Nephron (organoid): ENCODE data around the gene SMARCAD1.

Experiments used
- H3K27ac Mint-ChIP-seq, 3 experiments: 2 replicates each; pipeline ENCODE4 v1.8.0; 2020; ENCODE audit warnings: mixed read lengths in 3 of 3, mild to moderate bottlenecking in 2 of 3, moderate library complexity in 1 of 3
- H3K27me3 Mint-ChIP-seq: 2 replicates; pipeline ENCODE4 v1.8.0; 2021; ENCODE audit warnings: low read depth, mild to moderate bottlenecking, moderate library complexity, mixed read lengths
- H3K36me3 Mint-ChIP-seq: 2 replicates; pipeline ENCODE4 v1.8.0; 2020; ENCODE audit warnings: low read depth, mixed read lengths
- H3K4me1 Mint-ChIP-seq: 2 replicates; pipeline ENCODE4 v1.8.0; 2020; ENCODE audit warnings: mixed read lengths
- H3K4me3 Mint-ChIP-seq, 3 experiments: 2 replicates each; pipeline ENCODE4 v1.8.0; 2020; ENCODE audit warnings: mild to moderate bottlenecking in 3 of 3, mixed read lengths in 3 of 3, moderate library complexity in 2 of 3
- H3K9me3 Mint-ChIP-seq: 2 replicates; pipeline ENCODE4 v1.8.0; 2020; ENCODE audit warnings: mixed read lengths
- CTCF ChIP-seq, 3 experiments: fragments of 200-600 bp; sonication (generic); IDR thresholded peaks; one replicate each; pipeline ENCODE4 v1.5.0; 2021; ENCODE audit warnings: antibody characterized with exemption in 3 of 3; ENCODE audit not compliant: unreplicated experiment in 3 of 3

Gene SMARCAD1

DNA sequence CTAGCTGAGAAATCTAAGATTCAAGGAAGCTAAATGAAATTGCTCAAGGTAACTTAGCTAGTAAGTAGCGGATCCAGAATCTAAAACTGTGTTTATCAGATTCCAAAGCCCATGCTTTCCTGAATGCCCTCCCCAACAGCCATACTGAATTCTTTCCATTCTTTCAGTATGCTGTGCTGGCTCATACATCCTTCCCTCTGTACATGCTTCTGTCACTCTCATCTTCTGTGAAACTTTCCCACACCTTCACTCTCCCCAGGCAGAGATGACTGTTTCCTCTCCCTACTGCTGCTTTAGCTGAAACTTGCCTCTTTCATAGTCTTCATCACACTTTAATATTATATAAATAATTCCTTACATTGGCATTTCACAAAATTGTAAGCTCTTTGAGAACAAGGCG lies 39.3 kb upstream of the SMARCAD1 start:
- Mint-ChIP-seq H3K27ac (no peak overlapping the region), H3K4me1 (no peaks in the 10 kb centered on the region), H3K27me3 (no peaks in the 10 kb centered on the region), H3K9me3 (peaks cover 4% of the 10 kb centered on the region), H3K36me3 (no peaks in the 10 kb centered on the region), H3K4me3 (no peak overlapping the region)
- no peak for TF ChIP-seq CTCF (IDR thresholded peaks at IDR 0.05; ENCODE audit: unreplicated experiment in 3 of 3)

- H3K36me3 Mint-ChIP-seq: no peaks in the 10 kb centered on the region
- TF ChIP-seq CTCF (IDR thresholded peaks at IDR 0.05; ENCODE audit: unreplicated experiment in 3 of 3): no peak
- no peaks in the 10 kb centered on the region for H3K4me1 Mint-ChIP-seq
- H3K27ac Mint-ChIP-seq: no peak overlapping the region
- H3K27me3 Mint-ChIP-seq: no peaks in the 10 kb centered on the region
- peaks cover 4% of the 10 kb centered on the region for H3K9me3 Mint-ChIP-seq
- no peak overlapping the region for H3K4me3 Mint-ChIP-seq
Measured at GRCh38 chr4:94169803-94170372, 37.8 kb upstream of the SMARCAD1 start.

DNA sequence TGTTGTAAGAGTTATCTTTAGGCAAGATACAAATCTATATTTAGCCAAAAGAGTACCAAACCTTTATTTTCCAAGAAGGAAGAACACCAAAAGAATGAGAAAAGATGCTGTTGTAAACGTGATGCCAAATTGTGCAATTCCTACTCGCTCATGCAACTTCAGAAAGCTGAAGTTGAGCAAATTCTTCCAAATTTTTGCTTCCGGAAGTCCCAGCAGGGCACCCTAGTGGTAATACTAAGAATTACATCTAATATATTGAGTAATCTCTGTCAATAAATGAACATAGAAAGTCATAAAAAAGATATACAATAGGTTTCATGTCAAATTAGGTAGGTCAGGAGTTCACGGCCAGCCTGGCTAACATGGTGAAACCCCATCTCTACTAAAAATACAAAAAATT lies 36.0 kb upstream of the SMARCAD1 start:
- Mint-ChIP-seq H3K27ac (no peak overlapping the region), H3K4me3 (no peak overlapping the region), H3K4me1 (no peaks in the 10 kb centered on the region), H3K27me3 (no peaks in the 10 kb centered on the region), H3K9me3 (peaks cover 4% of the 10 kb centered on the region), H3K36me3 (no peaks in the 10 kb centered on the region)
- peak in 2 of 3 experiments; percentile 11 to 12 for TF ChIP-seq CTCF (IDR thresholded peaks at IDR 0.05; ENCODE audit: unreplicated experiment in 3 of 3)

DNA sequence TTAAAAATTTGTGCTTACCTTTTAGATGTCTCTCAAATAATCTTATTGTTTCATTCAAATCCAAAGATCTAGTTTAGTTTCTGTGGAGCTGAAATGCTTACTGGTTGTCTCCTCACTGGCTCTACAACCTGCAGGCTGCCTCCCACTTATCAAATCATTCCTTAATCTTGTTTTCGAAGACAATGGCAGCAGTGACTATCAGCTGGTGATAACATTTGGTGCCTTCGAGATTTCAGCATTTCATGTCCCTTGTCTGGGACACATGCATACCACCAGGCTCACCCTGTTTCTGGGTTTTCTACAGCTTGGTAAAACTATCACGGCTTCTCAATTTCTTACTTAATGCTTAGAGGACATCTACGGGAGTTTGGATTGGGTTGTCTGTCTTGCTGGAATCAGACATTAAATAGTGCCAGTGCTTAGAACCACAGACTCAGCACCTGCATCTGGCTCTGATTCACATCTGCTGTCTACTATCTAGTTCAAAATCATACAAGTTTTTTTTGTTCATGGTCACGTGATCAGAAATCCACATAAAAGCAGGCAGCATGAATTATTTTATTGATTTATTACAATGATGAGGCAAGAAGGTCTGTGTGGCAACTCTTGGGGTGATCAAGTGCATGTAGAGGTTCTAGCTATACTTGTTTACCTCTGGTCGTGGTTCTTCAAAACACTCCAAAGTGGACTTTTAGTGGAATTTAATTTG lies 32.0 kb upstream of the SMARCAD1 start:
- H3K27ac Mint-ChIP-seq: no peak overlapping the region
- no peaks in the 10 kb centered on the region for H3K4me1 Mint-ChIP-seq
- no peak overlapping the region for H3K4me3 Mint-ChIP-seq
- H3K27me3 Mint-ChIP-seq: no peaks in the 10 kb centered on the region
- no peak for TF ChIP-seq CTCF (IDR thresholded peaks at IDR 0.05; ENCODE audit: unreplicated experiment in 3 of 3)
- no peaks in the 10 kb centered on the region for H3K36me3 Mint-ChIP-seq
- H3K9me3 Mint-ChIP-seq: peaks cover 4% of the 10 kb centered on the region

DNA sequence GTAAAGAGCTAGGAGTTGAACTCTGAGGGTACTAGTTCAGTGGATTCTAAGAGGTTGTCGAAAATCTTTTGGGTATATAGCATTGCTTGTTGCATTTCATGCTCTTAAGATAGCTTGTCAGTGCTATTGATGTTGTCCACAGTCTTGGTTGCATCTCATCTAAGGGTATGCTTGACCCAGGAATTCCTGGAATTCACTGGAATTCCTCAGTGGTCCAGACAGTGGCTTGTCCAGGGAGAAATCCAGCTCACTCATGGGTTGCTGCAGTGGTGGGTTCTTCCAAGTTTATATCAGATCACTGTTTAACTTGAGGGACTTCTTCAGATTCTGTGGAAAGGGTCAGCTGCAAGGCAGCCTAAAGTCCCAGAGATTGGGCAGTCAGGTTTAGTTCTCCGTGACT lies 29.8 kb upstream of the SMARCAD1 start:
- H3K27me3 Mint-ChIP-seq: no peaks in the 10 kb centered on the region
- H3K9me3 Mint-ChIP-seq: no peaks in the 10 kb centered on the region
- H3K27ac Mint-ChIP-seq: no peak overlapping the region
- no peaks in the 10 kb centered on the region for H3K4me1 Mint-ChIP-seq
- H3K36me3 Mint-ChIP-seq: no peaks in the 10 kb centered on the region
- no peak for TF ChIP-seq CTCF (IDR thresholded peaks at IDR 0.05; ENCODE audit: unreplicated experiment in 3 of 3)
- no peak overlapping the region for H3K4me3 Mint-ChIP-seq

- H3K36me3 Mint-ChIP-seq: no peaks in the 10 kb centered on the region
- no peak overlapping the region for H3K4me3 Mint-ChIP-seq
- no peaks in the 10 kb centered on the region for H3K27me3 Mint-ChIP-seq
- no peaks in the 10 kb centered on the region for H3K9me3 Mint-ChIP-seq
- H3K27ac Mint-ChIP-seq: no peak overlapping the region
- no peaks in the 10 kb centered on the region for H3K4me1 Mint-ChIP-seq
- no peak for TF ChIP-seq CTCF (IDR thresholded peaks at IDR 0.05; ENCODE audit: unreplicated experiment in 3 of 3)
Measured at GRCh38 chr4:94181815-94182214, 25.9 kb upstream of the SMARCAD1 start.
